ENCODE measurements around the gene IL36RN. TPM values are rescaled to one million over a fixed set of nuclear protein-coding genes. Genes with fewer than 3 reads are reported as not detected.

IL36RN gene
- total RNA-seq, 1 donor from 2014 or later = not detected

DNA sequence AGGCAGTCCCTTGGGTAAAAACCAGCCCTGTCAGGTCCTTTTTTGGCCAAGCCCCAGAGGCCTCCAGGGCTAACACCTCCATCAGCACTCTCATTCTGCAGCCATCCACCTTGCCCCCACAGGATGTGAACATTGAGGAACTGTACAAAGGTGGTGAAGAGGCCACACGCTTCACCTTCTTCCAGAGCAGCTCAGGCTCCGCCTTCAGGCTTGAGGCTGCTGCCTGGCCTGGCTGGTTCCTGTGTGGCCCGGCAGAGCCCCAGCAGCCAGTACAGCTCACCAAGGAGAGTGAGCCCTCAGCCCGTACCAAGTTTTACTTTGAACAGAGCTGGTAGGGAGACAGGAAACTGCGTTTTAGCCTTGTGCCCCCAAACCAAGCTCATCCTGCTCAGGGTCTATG, 16.0 kb downstream of the IL36RN start:
- Histone ChIP-seq H3K36me3 (no peaks in the 10 kb centered on the region), H3K27me3 (no peaks in the 10 kb centered on the region), H3K27ac (no peak overlapping the region), H3K4me3 (no peak overlapping the region), H3K9me3 (no peaks in the 10 kb centered on the region), H3K4me1 (peaks cover 7% of the 10 kb centered on the region)
- no peak for ATAC-seq
- TF ChIP-seq, protein P1, sequence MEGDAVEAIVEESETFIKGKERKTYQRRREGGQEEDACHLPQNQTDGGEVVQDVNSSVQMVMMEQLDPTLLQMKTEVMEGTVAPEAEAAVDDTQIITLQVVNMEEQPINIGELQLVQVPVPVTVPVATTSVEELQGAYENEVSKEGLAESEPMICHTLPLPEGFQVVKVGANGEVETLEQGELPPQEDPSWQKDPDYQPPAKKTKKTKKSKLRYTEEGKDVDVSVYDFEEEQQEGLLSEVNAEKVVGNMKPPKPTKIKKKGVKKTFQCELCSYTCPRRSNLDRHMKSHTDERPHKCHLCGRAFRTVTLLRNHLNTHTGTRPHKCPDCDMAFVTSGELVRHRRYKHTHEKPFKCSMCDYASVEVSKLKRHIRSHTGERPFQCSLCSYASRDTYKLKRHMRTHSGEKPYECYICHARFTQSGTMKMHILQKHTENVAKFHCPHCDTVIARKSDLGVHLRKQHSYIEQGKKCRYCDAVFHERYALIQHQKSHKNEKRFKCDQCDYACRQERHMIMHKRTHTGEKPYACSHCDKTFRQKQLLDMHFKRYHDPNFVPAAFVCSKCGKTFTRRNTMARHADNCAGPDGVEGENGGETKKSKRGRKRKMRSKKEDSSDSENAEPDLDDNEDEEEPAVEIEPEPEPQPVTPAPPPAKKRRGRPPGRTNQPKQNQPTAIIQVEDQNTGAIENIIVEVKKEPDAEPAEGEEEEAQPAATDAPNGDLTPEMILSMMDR (IDR thresholded peaks at IDR 0.05) = no peak
- DNase-seq = no peak
- intact Hi-C loops (cut with DNase I) = no loop called here

GRCh38 chr2:113075600-113075999, 16.6 kb downstream of the IL36RN start:
- no peak for ATAC-seq
- TF ChIP-seq, protein P1 (IDR thresholded peaks at IDR 0.05) = no peak
- H3K36me3 ChIP-seq = no peaks in the 10 kb centered on the region

DNA sequence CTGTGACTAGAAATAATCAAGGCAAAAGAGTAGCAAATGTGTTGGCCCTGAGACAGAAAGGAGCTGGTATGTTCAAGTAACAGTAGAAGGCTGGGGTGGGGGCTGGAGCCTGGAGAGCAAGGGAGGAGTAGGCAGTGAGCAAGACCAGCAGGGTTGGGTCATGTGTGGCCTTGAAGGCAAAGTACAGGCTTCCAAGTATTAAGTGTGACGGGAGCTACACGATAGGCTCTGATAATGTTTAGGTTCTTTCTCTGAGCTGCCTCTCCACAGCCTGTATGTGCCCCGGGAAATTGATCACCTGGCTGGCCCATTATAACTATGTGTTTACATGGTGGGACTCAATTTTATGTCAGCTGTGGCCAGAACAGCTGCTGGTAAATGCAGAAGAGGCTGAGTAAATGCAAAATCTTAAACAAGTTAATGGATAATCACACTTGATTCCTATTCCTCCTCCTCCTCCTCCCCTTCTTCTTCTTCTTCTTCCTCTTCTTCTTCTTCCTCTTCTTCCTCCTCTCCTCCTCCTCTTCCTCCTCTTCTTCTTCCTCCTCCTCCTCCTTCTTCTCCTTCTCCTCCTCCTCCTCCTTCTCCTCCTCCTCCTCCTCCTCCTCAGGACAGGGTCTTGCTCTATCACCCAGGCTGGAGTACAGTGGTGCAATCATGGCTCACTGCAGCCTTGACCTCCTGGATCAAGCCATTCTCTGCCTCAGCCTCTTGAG, 18.1 kb downstream of the IL36RN start:
- no peak for DNase-seq
- no peak overlapping the region for H3K27ac ChIP-seq

More at GRCh38 chr2:113075600-113075999, 16.6 kb downstream of the IL36RN start:
- H3K4me3 ChIP-seq = no peak overlapping the region
- no peak for DNase-seq
- intact Hi-C loops (cut with DNase I) = no loop called here
- no peak overlapping the region for H3K27ac ChIP-seq
- H3K27me3 ChIP-seq = no peaks in the 10 kb centered on the region
- peaks cover 7% of the 10 kb centered on the region for H3K4me1 ChIP-seq
- no peaks in the 10 kb centered on the region for H3K9me3 ChIP-seq

DNA sequence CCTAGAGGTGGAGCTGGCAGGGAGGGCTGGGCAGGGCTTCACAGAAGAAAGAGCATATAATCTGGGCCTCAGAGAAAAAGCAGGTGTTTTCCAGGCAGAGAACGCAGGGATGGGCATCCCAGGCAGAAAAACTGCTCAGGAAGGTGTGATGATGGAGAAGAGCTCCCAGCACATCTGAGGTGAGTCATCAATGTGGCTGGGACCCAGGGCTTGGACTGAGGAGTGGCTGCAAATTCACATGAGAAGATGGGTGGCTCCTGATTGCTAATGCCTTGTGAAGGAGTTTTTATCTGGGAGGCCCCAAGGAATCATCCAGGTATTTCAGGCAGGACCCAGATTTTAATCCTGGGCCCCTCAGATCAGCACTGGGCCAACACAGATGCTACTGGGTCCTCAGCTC, 18.9 kb downstream of the IL36RN start:
- no peaks in the 10 kb centered on the region for H3K27me3 ChIP-seq
- intact Hi-C loops (cut with DNase I) = no loop called here
- no peak for ATAC-seq
- peak overlapping the region; percentile 17 for H3K27ac ChIP-seq
- H3K4me3 ChIP-seq = no peak overlapping the region
- no peaks in the 10 kb centered on the region for H3K36me3 ChIP-seq
- peaks cover 7% of the 10 kb centered on the region for H3K4me1 ChIP-seq
- no peak for DNase-seq
- TF ChIP-seq, protein P1 (IDR thresholded peaks at IDR 0.05) = no peak
- no peaks in the 10 kb centered on the region for H3K9me3 ChIP-seq

More for the DNA sequence above, 18.1 kb downstream of the IL36RN start:
- ATAC-seq = no peak
- intact Hi-C loops (cut with DNase I) = no loop called here
- TF ChIP-seq, protein P1 (IDR thresholded peaks at IDR 0.05) = no peak
- H3K27me3 ChIP-seq = no peaks in the 10 kb centered on the region
- no peaks in the 10 kb centered on the region for H3K9me3 ChIP-seq
- peaks cover 7% of the 10 kb centered on the region for H3K4me1 ChIP-seq
- no peak overlapping the region for H3K4me3 ChIP-seq
- H3K36me3 ChIP-seq = no peaks in the 10 kb centered on the region

DNA sequence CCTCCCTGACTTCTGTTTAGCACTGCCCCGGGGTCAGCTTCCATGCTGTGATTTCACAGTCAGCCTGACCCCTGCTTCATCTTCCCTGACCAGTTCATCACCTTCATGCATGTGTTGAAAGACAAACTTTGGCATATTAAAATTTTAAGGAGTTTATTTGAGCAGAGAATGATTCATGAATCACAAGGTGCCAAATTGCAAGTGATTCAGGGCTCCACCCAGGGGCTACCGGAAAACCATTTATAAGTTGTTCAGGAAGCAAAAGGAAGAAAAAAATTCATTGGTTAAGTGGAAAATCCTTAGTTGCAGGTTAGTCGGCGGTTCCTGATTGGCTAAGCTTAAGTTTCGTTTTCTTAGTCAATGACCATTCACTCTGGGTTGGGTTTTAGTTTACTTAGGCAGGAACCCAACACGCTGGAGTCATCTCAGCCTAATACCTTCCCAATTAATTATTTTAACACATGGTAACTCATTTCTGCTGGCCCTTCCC, 19.4 kb downstream of the IL36RN start:
- Histone ChIP-seq H3K27ac (peak overlapping the region; percentile 17), H3K9me3 (no peaks in the 10 kb centered on the region), H3K4me1 (peaks cover 7% of the 10 kb centered on the region), H3K36me3 (no peaks in the 10 kb centered on the region), H3K4me3 (no peak overlapping the region), H3K27me3 (no peaks in the 10 kb centered on the region)
- DNase-seq (no peak), ATAC-seq (peak; percentile 61)
- TF ChIP-seq, protein P1 (IDR thresholded peaks at IDR 0.05) = no peak
- intact Hi-C loops (cut with DNase I) = no loop called here
